CD14-positive monocyte (primary cell): Measurements from ENCODE around the gene HSPA12B. TPM values are rescaled to one million over a fixed set of nuclear protein-coding genes. Genes with fewer than 3 reads are reported as not detected.
A peak's percentile ranks its signal among the peaks of the same experiment; 100 is the strongest.

Experiments used
- DNase-seq, 3 donors: peaks; one replicate each; pipeline ENCODE4 v3.0.0-alpha.2; 2011 to 2022
- H2AFZ ChIP-seq: 2 replicates; pipeline ENCODE4 v1.6.0; 2012; ENCODE audit warnings: mild to moderate bottlenecking, low read depth, low read length, inconsistent platforms; ENCODE audit not compliant: insufficient read depth, poor library complexity, severe bottlenecking
- H3K27ac ChIP-seq, 2 donors: 1 replicate in 1 of 2; 2 replicates in 1 of 2; pipeline ENCODE4 v1.5.1; 2012 to 2013; ENCODE audit warnings: low read length in 2 of 2, control low read depth in 1 of 2, inconsistent platforms in 1 of 2, low read depth in 1 of 2, mild to moderate bottlenecking in 1 of 2
- H3K27me3 ChIP-seq, 2 donors: one replicate each; pipeline versions ENCODE4 v1.6.0 to v1.6.1; 2011 to 2013; ENCODE audit warnings: low read length in 2 of 2; ENCODE audit not compliant: control insufficient read depth in 2 of 2, insufficient read depth in 2 of 2
- H3K36me3 ChIP-seq, 2 donors: replicated peaks in 1 of 2; 1 replicate in 1 of 2; 2 replicates in 1 of 2; pipeline versions ENCODE4 v1.5.1 to v1.6.1; 2012 to 2013; ENCODE audit warnings: low read length in 2 of 2, control low read depth in 1 of 2, inconsistent platforms in 1 of 2, mild to moderate bottlenecking in 1 of 2; ENCODE audit not compliant: insufficient read depth in 2 of 2, control insufficient read depth in 1 of 2
- H3K4me1 ChIP-seq, 2 donors: 1 replicate in 1 of 2; 2 replicates in 1 of 2; pipeline versions ENCODE4 v1.5.1 to v1.6.1; 2012 to 2013; ENCODE audit warnings: low read length in 2 of 2, control low read depth in 1 of 2, inconsistent platforms in 1 of 2, mild to moderate bottlenecking in 1 of 2, moderate library complexity in 1 of 2; ENCODE audit not compliant: insufficient read depth in 2 of 2, control insufficient read depth in 1 of 2
- H3K4me2 ChIP-seq: replicated peaks from 2 replicates; pipeline ENCODE3; 2012; ENCODE audit warnings: low read length, moderate library complexity, mild to moderate bottlenecking; ENCODE audit not compliant: poor library complexity, severe bottlenecking; ENCODE audit errors: extremely low read depth
- H3K4me3 ChIP-seq, 3 experiments: fragments of 200-600 bp in 1 of 3; sonication (generic) in 1 of 3; replicated peaks in 1 of 3; 1 replicate in 2 of 3; 2 replicates in 1 of 3; pipeline ENCODE4 v1.5.1; 2011 to 2013; ENCODE audit warnings: low read length in 3 of 3, mild to moderate bottlenecking in 3 of 3, control low read depth in 2 of 3, low read depth in 2 of 3, inconsistent platforms in 1 of 3, moderate library complexity in 1 of 3
- H3K79me2 ChIP-seq: 2 replicates; pipeline ENCODE4 v1.6.0; 2012; ENCODE audit warnings: mild to moderate bottlenecking, control low read depth, inconsistent platforms, low read length, moderate library complexity; ENCODE audit not compliant: insufficient read depth
- H3K9ac ChIP-seq: 2 replicates; pipeline ENCODE4 v1.6.0; 2017; ENCODE audit warnings: low read length, mild to moderate bottlenecking; ENCODE audit not compliant: insufficient read depth, poor library complexity, severe bottlenecking
- H3K9me3 ChIP-seq, 2 donors: replicated peaks in 1 of 2; 1 replicate in 1 of 2; 2 replicates in 1 of 2; pipeline versions ENCODE4 v1.5.1 to v1.6.1; 2012 to 2013; ENCODE audit warnings: low read length in 2 of 2, control low read depth in 1 of 2; ENCODE audit not compliant: control insufficient read depth in 1 of 2, insufficient read depth in 1 of 2
- H4K20me1 ChIP-seq: 2 replicates; pipeline ENCODE4 v1.6.0; 2012; ENCODE audit warnings: mild to moderate bottlenecking, low read length, control low read depth, moderate library complexity; ENCODE audit not compliant: insufficient read depth
- H3K27ac Mint-ChIP-seq, 7 donors: one replicate each; pipeline ENCODE4 v1.8.0; 2020; ENCODE audit warnings: mild to moderate bottlenecking in 7 of 7, mixed read lengths in 7 of 7, moderate library complexity in 6 of 7, inconsistent platforms in 2 of 7
- H3K27me3 Mint-ChIP-seq, 3 donors: one replicate each; pipeline ENCODE4 v1.8.0; 2021 to 2022; ENCODE audit warnings: low read depth in 3 of 3, mild to moderate bottlenecking in 3 of 3, mixed read lengths in 3 of 3, moderate library complexity in 3 of 3, inconsistent platforms in 1 of 3
- H3K36me3 Mint-ChIP-seq, 2 donors: one replicate each; pipeline ENCODE4 v1.8.0; 2020; ENCODE audit warnings: mixed read lengths in 2 of 2, inconsistent platforms in 1 of 2, mild to moderate bottlenecking in 1 of 2
- H3K4me1 Mint-ChIP-seq: one replicate; pipeline ENCODE4 v1.8.0; 2020; ENCODE audit warnings: mild to moderate bottlenecking, mixed read lengths
- H3K4me3 Mint-ChIP-seq, 2 donors: one replicate each; pipeline ENCODE4 v1.8.0; 2020; ENCODE audit warnings: mild to moderate bottlenecking in 2 of 2, mixed read lengths in 2 of 2, moderate library complexity in 1 of 2
- H3K9me3 Mint-ChIP-seq, 7 donors: one replicate each; pipeline ENCODE4 v1.8.0; 2020 to 2022; ENCODE audit warnings: mixed read lengths in 7 of 7, mild to moderate bottlenecking in 6 of 7, moderate library complexity in 6 of 7, inconsistent platforms in 2 of 7
- WGBS: methylation state at CpG from one replicate; pipeline ENCODE4 v1.1.5; 2013; ENCODE audit warnings: missing lambda C conversion rate; ENCODE audit not compliant: insufficient coverage; 5-methylcytosine and 5-hydroxymethylcytosine counted together
- intact Hi-C, 2 donors: fragments of 100-400 bp; cut with micrococcal nuclease; formaldehyde crosslinking; loops; one replicate each; pipeline versions ENCODE4 v1.15.0 to v1.15.1; 2023
- polyA plus RNA-seq, 3 donors: library from polyadenylated mRNA; depleted of rRNA in 1 of 3; unstranded in 2 of 3; stranded (reverse) in 1 of 3; fragments of 300-500 nt in 2 of 3; fragments of >200 nt in 1 of 3; fragmentation: Illumina TruSeq in 2 of 3; gene quantifications; 1 replicate in 2 of 3; 2 replicates in 1 of 3; pipeline ENCODE4 v1.2.3, GENCODE V29; 2012 to 2021
- TF ChIP-seq, protein P1 (sequence below): fragments of 200-600 bp; IDR thresholded peaks from one replicate; pipeline ENCODE4 v1.8.0; 2022; ENCODE audit warnings: antibody characterized with exemption, mild to moderate bottlenecking

HSPA12B gene
- polyA plus RNA-seq, 3 donors = not detected

DNA sequence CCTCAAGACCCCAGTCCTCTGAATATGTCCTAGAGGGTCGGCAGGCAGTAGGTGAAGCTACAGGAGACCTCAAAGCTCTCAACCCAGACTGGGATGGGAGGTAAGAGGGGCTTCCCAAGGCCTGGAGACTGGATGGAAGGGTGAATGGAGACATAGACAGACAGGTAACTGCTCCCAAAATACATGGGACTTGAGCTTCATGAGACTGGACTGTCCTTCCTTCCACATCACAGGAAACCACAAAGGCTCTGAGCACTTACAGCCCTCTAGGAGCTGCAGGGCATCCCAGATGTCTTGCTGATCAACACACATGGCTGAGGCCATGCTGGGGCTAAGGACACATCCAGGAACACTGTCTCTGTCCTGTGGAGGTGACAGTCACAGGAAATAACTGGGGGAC is 11.6 kb downstream of the HSPA12B start:
- Mint-ChIP-seq H3K27me3 (peaks cover 8 to 29% (median 23%) of the 10 kb centered on the region in 3 donors), H3K9me3 (peaks cover 0 to 3% (median 0%) of the 10 kb centered on the region in 7 donors), H3K36me3 (no peaks in the 10 kb centered on the region), H3K27ac (no peak overlapping the region), H3K4me1 (peaks cover 9% of the 10 kb centered on the region), H3K4me3 (peak overlapping the region in 1 of 2 donors; percentile 82)
- no peaks in the 10 kb centered on the region for H3K27me3 ChIP-seq
- intact Hi-C loops = no loop called here
- TF ChIP-seq, protein P1, sequence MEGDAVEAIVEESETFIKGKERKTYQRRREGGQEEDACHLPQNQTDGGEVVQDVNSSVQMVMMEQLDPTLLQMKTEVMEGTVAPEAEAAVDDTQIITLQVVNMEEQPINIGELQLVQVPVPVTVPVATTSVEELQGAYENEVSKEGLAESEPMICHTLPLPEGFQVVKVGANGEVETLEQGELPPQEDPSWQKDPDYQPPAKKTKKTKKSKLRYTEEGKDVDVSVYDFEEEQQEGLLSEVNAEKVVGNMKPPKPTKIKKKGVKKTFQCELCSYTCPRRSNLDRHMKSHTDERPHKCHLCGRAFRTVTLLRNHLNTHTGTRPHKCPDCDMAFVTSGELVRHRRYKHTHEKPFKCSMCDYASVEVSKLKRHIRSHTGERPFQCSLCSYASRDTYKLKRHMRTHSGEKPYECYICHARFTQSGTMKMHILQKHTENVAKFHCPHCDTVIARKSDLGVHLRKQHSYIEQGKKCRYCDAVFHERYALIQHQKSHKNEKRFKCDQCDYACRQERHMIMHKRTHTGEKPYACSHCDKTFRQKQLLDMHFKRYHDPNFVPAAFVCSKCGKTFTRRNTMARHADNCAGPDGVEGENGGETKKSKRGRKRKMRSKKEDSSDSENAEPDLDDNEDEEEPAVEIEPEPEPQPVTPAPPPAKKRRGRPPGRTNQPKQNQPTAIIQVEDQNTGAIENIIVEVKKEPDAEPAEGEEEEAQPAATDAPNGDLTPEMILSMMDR = no peak
- no peak overlapping the region for H3K4me3 ChIP-seq
- H2AFZ ChIP-seq = peak overlapping the region; percentile 41
- no peaks in the 10 kb centered on the region for H4K20me1 ChIP-seq
- H3K9ac ChIP-seq = no peak overlapping the region
- no peak overlapping the region for H3K27ac ChIP-seq
- no CpG with 5 or more reads among the region's 1 CpG for WGBS
- no peak overlapping the region for H3K4me2 ChIP-seq
- no peaks in the 10 kb centered on the region for H3K9me3 ChIP-seq
- DNase-seq = no peak
- no peaks in the 10 kb centered on the region for H3K36me3 ChIP-seq
- H3K4me1 ChIP-seq = peaks cover 6 to 13% of the 10 kb centered on the region in 2 donors
- H3K79me2 ChIP-seq = no peaks in the 10 kb centered on the region

DNA sequence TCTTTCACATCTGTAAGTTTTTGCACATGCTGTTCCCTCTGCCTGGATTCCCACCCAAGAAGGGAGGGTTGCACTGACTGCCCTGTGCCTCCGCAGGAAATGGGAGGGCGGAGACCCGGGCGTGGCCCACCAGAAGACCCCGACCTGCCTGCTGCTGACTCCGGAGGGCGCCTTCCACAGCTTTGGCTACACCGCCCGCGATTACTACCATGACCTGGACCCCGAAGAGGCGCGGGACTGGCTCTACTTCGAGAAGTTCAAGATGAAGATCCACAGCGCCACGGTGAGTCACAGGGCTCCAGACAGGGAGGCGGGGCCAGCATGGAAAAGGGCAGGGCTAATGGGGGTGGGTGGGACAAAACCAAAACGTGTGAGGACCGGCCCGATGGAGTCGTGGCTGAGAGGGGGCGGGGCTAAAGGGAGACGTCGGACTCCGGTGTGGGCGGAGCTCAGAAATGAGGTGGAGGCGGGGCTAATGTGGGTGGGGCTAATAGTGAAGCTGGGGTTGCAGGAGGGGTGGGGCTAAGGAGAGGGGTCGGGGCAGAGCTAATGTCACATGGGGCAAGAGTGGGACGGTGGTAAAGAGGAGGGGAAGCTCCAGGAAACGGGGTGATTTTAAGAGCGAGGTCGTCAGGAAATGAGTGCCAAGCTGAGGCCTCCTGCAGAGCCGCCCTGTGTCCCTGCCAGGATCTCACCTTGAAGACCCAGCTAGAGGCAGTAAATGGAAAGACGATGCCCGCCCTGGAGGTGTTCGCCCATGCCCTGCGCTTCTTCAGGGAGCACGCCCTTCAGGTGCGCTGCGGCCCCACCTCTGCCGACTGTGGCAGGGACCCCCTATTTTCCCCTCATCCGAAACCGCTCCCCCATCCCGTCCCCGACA is 12.6 kb downstream of the HSPA12B start:
- no peaks in the 10 kb centered on the region for H3K36me3 ChIP-seq
- peak overlapping the region in 1 of 3 experiments; percentile 55 for H3K4me3 ChIP-seq
- TF ChIP-seq, protein P1 = no peak
- H3K4me1 Mint-ChIP-seq = peaks cover 9% of the 10 kb centered on the region
- H3K4me1 ChIP-seq = peaks cover 6 to 17% of the 10 kb centered on the region in 2 donors
- peaks cover 0 to 3% (median 0%) of the 10 kb centered on the region in 7 donors for H3K9me3 Mint-ChIP-seq
- H4K20me1 ChIP-seq = no peaks in the 10 kb centered on the region
- H3K4me3 Mint-ChIP-seq = peak overlapping the region; percentile 65 to 82
- peaks cover 8 to 29% (median 22%) of the 10 kb centered on the region in 3 donors for H3K27me3 Mint-ChIP-seq
- peak overlapping the region; percentile 53 for H3K4me2 ChIP-seq
- peak overlapping the region; percentile 41 for H2AFZ ChIP-seq
- peak; percentile 77 to 86 (median 83) for DNase-seq
- WGBS = 48% methylated on average over 41 of the region's 45 CpGs
- H3K9me3 ChIP-seq = no peaks in the 10 kb centered on the region
- intact Hi-C loops = loop anchor here in 1 of 2 donors (5.0 kb wide), 1 partner anchor 68 kb away; no protein-coding TSS in a partner anchor
- no peak overlapping the region for H3K27ac ChIP-seq
- H3K27ac Mint-ChIP-seq = peak overlapping the region in 5 of 7 donors; percentile 14 to 73 (median 44)
- H3K27me3 ChIP-seq = no peaks in the 10 kb centered on the region
- no peak overlapping the region for H3K9ac ChIP-seq
- H3K79me2 ChIP-seq = no peaks in the 10 kb centered on the region
- no peaks in the 10 kb centered on the region for H3K36me3 Mint-ChIP-seq
